GM12878 (cell line): ENCODE results near the gene DMKN. TPM values are rescaled to one million over a fixed set of nuclear protein-coding genes. Genes with fewer than 3 reads are reported as not detected.

Experiments used
- ATAC-seq: fragments of 200-7000 bp; cut with Tn5 transposase; 3 replicates; pipeline ENCODE4 v1.9.1; 2020; ENCODE audit warnings: mild to moderate bottlenecking, moderate library complexity
- BruUV-seq: library from RNA; stranded (reverse); fragments of 400-500 nt; replicated peaks from 2 replicates; lab custom pipeline; 2021; lab: Mats Ljungman, UMichigan
- CTCF ChIA-PET: fragments of 300-600 bp; sonication (Branson Sonifier 250); formaldehyde crosslinking; extraction: SDS; loops from one replicate; lab custom pipeline; 2021; ENCODE audit warnings: inconsistent platforms; lab: Yijun Ruan, JAX
- POLR2A ChIA-PET: fragments of 350-600 bp; formaldehyde crosslinking; extraction: SDS; loops from one replicate; lab custom pipeline; 2021; ENCODE audit warnings: inconsistent platforms; lab: Charles Lee
- RAD21 ChIA-PET: fragments of 300-600 bp; sonication (Branson Sonifier 250); formaldehyde crosslinking; loops from one replicate; lab custom pipeline; 2023; ENCODE audit warnings: antibody characterized with exemption; ENCODE audit not compliant: unreplicated experiment; lab: Charles Lee
- SMC1A ChIA-PET: fragments of 300-600 bp; sonication (Branson Sonifier 250); formaldehyde crosslinking; loops from one replicate; lab custom pipeline; 2023; ENCODE audit not compliant: unreplicated experiment, uncharacterized antibody; lab: Charles Lee
- DNase-seq: peaks from one replicate; pipeline ENCODE4 v3.0.0-alpha.2; 2011; ENCODE audit warnings: low read depth, low spot score
- FAIRE-seq: peaks from 3 replicates; lab custom pipeline; 2011; peaks lifted over from hg19 to GRCh38; lab: Jason Lieb, UNC
- H2AFZ ChIP-seq: 2 replicates; pipeline ENCODE4 v1.6.0; 2011; ENCODE audit warnings: low read depth, low read length, control low read depth; ENCODE audit not compliant: control insufficient read depth
- H3K27ac ChIP-seq: 2 replicates; pipeline ENCODE4 v1.5.1; 2011; ENCODE audit warnings: control low read depth; ENCODE audit not compliant: control insufficient read depth, insufficient read depth
- H3K27me3 ChIP-seq, 2 experiments: replicated peaks in 1 of 2; 2 replicates each; pipeline versions ENCODE4 v1.6.0 to v1.6.1; 2011; ENCODE audit warnings: low read length in 1 of 2; ENCODE audit not compliant: control insufficient read depth in 2 of 2, insufficient read depth in 2 of 2
- H3K36me3 ChIP-seq, 2 experiments: 2 replicates each; pipeline ENCODE4 v1.5.1; 2011; ENCODE audit warnings: low read length in 1 of 2; ENCODE audit not compliant: control insufficient read depth in 2 of 2, insufficient read depth in 2 of 2
- H3K4me1 ChIP-seq: 2 replicates; pipeline ENCODE4 v1.6.1; 2011; ENCODE audit warnings: mild to moderate bottlenecking, low read length, moderate library complexity, mixed read lengths; ENCODE audit not compliant: control insufficient read depth, insufficient read depth
- H3K4me2 ChIP-seq: 2 replicates; pipeline ENCODE4 v1.6.0; 2011; ENCODE audit warnings: control low read depth; ENCODE audit not compliant: control insufficient read depth, insufficient read depth
- H3K4me3 ChIP-seq: fragments of 200-600 bp; sonication (generic); 2 replicates; pipeline ENCODE4 v1.5.1; 2016
- H3K79me2 ChIP-seq: 2 replicates; pipeline ENCODE4 v1.6.0; 2011; ENCODE audit warnings: low read length; ENCODE audit not compliant: control insufficient read depth, insufficient read depth
- H3K9ac ChIP-seq: 2 replicates; pipeline ENCODE4 v1.8.0; 2011; ENCODE audit warnings: low read length, control low read depth, mixed read lengths; ENCODE audit not compliant: control insufficient read depth, insufficient read depth
- H3K9me3 ChIP-seq: replicated peaks from 3 replicates; pipeline ENCODE4 v1.5.1; 2011; ENCODE audit warnings: mild to moderate bottlenecking, low read length; ENCODE audit not compliant: control insufficient read depth, insufficient read depth
- H4K20me1 ChIP-seq: 2 replicates; pipeline ENCODE4 v1.6.0; 2011; ENCODE audit not compliant: control insufficient read depth, insufficient read depth
- CHD1 ChIP-seq: IDR thresholded peaks from 2 replicates; pipeline ENCODE4 v1.6.1; 2012; ENCODE audit warnings: low read depth, low read length, improper control_type of control experiment
- DPF2 ChIP-seq: fragments of 450-650 bp; IDR thresholded peaks from 2 replicates; pipeline ENCODE4 v1.6.1; 2017; ENCODE audit warnings: mild to moderate bottlenecking
- EGR1 ChIP-seq, 2 experiments: IDR thresholded peaks; 1 replicate in 1 of 2; 2 replicates in 1 of 2; pipeline ENCODE4 v1.6.1; 2011 to 2012; ENCODE audit warnings: low read depth in 2 of 2, low read length in 2 of 2, borderline replicate concordance in 1 of 2, mild to moderate bottlenecking in 1 of 2, moderate library complexity in 1 of 2
- ETV6 ChIP-seq, 2 experiments: fragments of 450-650 bp in 1 of 2; IDR thresholded peaks in 1 of 2; conservative IDR thresholded peaks in 1 of 2; 2 replicates each; pipeline ENCODE4 v1.6.1; 2014; ENCODE audit warnings: antibody characterized with exemption in 1 of 2, borderline replicate concordance in 1 of 2, low read depth in 1 of 2, mild to moderate bottlenecking in 1 of 2, moderate library complexity in 1 of 2
- FOXK2 ChIP-seq: fragments of 450-650 bp; IDR thresholded peaks from 2 replicates; pipeline ENCODE4 v1.6.1; 2017; ENCODE audit warnings: mild to moderate bottlenecking, moderate library complexity
- JUNB ChIP-seq: IDR thresholded peaks from 2 replicates; pipeline ENCODE4 v1.6.1; 2016; ENCODE audit warnings: antibody characterized with exemption, mild to moderate bottlenecking
- KDM1A ChIP-seq: fragments of 200-600 bp; sonication (generic); IDR thresholded peaks from 2 replicates; pipeline ENCODE4 v1.6.1; 2016; ENCODE audit warnings: borderline replicate concordance
- MTA3 ChIP-seq: IDR thresholded peaks from 2 replicates; pipeline ENCODE4 v1.6.1; 2012; ENCODE audit warnings: low read length, inconsistent platforms, borderline replicate concordance
- NFXL1 ChIP-seq: fragments of 450-650 bp; IDR thresholded peaks from 2 replicates; pipeline ENCODE4 v1.6.1; 2017; ENCODE audit warnings: antibody characterized with exemption, mild to moderate bottlenecking, borderline replicate concordance
- NR2F1 ChIP-seq: fragments of 450-650 bp; conservative IDR thresholded peaks from 2 replicates; pipeline ENCODE4 v1.6.1; 2017; ENCODE audit warnings: mild to moderate bottlenecking
- POLR2AphosphoS5 ChIP-seq: IDR thresholded peaks from 2 replicates; pipeline ENCODE4 v1.6.1; 2011; ENCODE audit warnings: mild to moderate bottlenecking, low read length, inconsistent platforms
- RAD21 ChIP-seq: IDR thresholded peaks from 2 replicates; pipeline ENCODE4 v1.6.1; 2011; ENCODE audit warnings: mild to moderate bottlenecking, low read depth, low read length, moderate library complexity; ENCODE audit not compliant: insufficient read depth
- SMC3 ChIP-seq: IDR thresholded peaks from 2 replicates; pipeline ENCODE4 v1.6.1; 2011; ENCODE audit warnings: low read length, improper control_type of control experiment, borderline replicate concordance
- SP1 ChIP-seq: IDR thresholded peaks from one replicate; pipeline ENCODE4 v1.6.1; 2011; ENCODE audit warnings: low read depth, low read length
- SUPT20H ChIP-seq: IDR thresholded peaks from 2 replicates; pipeline ENCODE4 v1.6.1; 2011; ENCODE audit warnings: low read depth, mild to moderate bottlenecking, low read length, moderate library complexity, borderline replicate concordance; ENCODE audit not compliant: control insufficient read depth
- TCF7 ChIP-seq: IDR thresholded peaks from 2 replicates; pipeline ENCODE4 v1.6.1; 2014; ENCODE audit warnings: antibody characterized with exemption, borderline replicate concordance
- ZSCAN29 ChIP-seq: fragments of 450-650 bp; IDR thresholded peaks from 2 replicates; pipeline ENCODE4 v1.6.1; 2017; ENCODE audit warnings: mild to moderate bottlenecking, moderate library complexity
- WGBS: methylation state at CpG from one replicate; pipeline ENCODE4 v1.1.6; 2016; ENCODE audit warnings: low lambda C conversion rate; ENCODE audit not compliant: insufficient replicate concordance, insufficient coverage; ENCODE audit errors: missing lambda C conversion rate; 5-methylcytosine and 5-hydroxymethylcytosine counted together
- in situ Hi-C: fragments of 300-500 bp; cut with MboI; formaldehyde crosslinking; loops from 9 replicates; pipeline ENCODE4 v1.14.3; 2018; ENCODE audit warnings: mixed read lengths
- intact Hi-C: fragments of 100-400 bp; cut with micrococcal nuclease; formaldehyde crosslinking; loops from one replicate; pipeline ENCODE4 v1.14.2; 2022; ENCODE audit not compliant: unreplicated experiment
- polyA plus RNA-seq, 11 experiments: library from polyadenylated mRNA; depleted of rRNA in 4 of 11; unstranded in 6 of 11; stranded (reverse) in 5 of 11; fragments of >200 nt; fragmentation: Nextera tagmentation in 4 of 11; fragmentation: Illumina TruSeq in 1 of 11; extraction: Ambion mirVana in 4 of 11; extraction: Trizol in 1 of 11; gene quantifications; 1 replicate in 1 of 11; 2 replicates in 10 of 11; pipeline versions ENCODE4 v1.2.1 to v1.2.3, GENCODE V29; 2011 to 2016; ENCODE audit warnings: inconsistent platforms in 2 of 11, missing spikeins in 2 of 11, low read depth in 1 of 11
- total RNA-seq, 4 experiments: library from RNA; depleted of rRNA in 3 of 4; stranded (reverse); fragments of >200 nt in 3 of 4; fragmentation: Illumina TruSeq in 1 of 4; extraction: Trizol in 1 of 4; gene quantifications; 2 replicates each; pipeline versions ENCODE4 v1.2.1 to v1.2.3, GENCODE V29; 2013 to 2021
- TF ChIP-seq, protein P1 (sequence below): fragments of 450-650 bp; IDR thresholded peaks from 2 replicates; pipeline ENCODE4 v1.6.1; 2018; ENCODE audit warnings: borderline replicate concordance, mild to moderate bottlenecking; ENCODE audit not compliant: partially characterized antibody
- TF ChIP-seq, protein P2 (sequence below): fragments of 450-650 bp; IDR thresholded peaks from 2 replicates; pipeline ENCODE4 v1.6.1; 2014; ENCODE audit warnings: mild to moderate bottlenecking
- TF ChIP-seq, protein P3 (sequence below): IDR thresholded peaks from 2 replicates; pipeline ENCODE4 v1.6.1; 2011; ENCODE audit warnings: borderline replicate concordance, low read depth, mild to moderate bottlenecking, moderate library complexity, mixed read lengths, low read length; ENCODE audit not compliant: insufficient read depth; ENCODE audit errors: extremely low read length

Gene DMKN
- total and polyA plus RNA-seq, 10 of the 15 experiments (the other 5 are each of a cell fraction or from before 2014, with no cell fraction given) = 36.4 to 114 (median 58.6) TPM

DNA sequence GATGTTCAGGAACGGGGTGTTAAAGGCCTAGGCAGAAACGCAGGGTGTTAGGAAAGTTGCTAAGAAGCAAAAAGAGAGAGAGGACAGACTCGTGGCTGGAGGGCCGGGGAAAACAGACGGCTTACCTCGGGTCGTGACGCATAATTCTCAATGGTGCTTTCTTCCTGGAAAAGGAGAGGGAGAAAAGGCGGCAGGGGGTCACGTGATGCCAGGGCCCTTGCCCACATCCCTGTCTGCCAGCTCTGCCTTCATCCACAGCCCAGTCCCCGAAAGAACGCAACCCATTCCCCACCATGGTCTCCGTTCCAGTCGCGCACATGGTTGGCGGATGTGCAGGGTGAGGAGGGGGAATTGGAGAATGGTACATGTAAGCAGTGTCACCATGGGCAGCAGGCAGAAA lies 24.8 kb downstream of the DMKN start:
- RAD21 ChIA-PET = interaction anchor here (1.0 kb wide), 1 partner anchor 135 kb away, joined by 3 read pairs; no protein-coding TSS in a partner anchor
- Histone ChIP-seq H3K9me3 (no peaks in the 10 kb centered on the region), H3K36me3 (no peaks in the 10 kb centered on the region), H3K4me3 (no peak overlapping the region), H3K4me1 (peaks cover 14% of the 10 kb centered on the region), H2AFZ (no peak overlapping the region), H3K79me2 (no peaks in the 10 kb centered on the region), H3K27me3 (peaks cover 0 to 2% of the 10 kb centered on the region in 2 experiments; a peak in 1 of 4 replicates), H3K9ac (no peak overlapping the region), H3K27ac (no peak overlapping the region), H4K20me1 (no peaks in the 10 kb centered on the region)
- POLR2A ChIA-PET = no interaction called here
- 73% methylated on average over 16 of the region's 16 CpGs for WGBS
- FAIRE-seq (no peak), ATAC-seq (no peak), DNase-seq (no peak)
- SMC1A ChIA-PET = interaction anchor here (4.0 kb wide), 1 partner anchor 19 kb away, joined by 14 read pairs; no protein-coding TSS in a partner anchor
- no TSS peak for BruUV-seq
- CTCF ChIA-PET = interaction anchor here (0.9 to 2.8 kb wide), 4 partner anchors 11 to 136 kb away, joined by 4 to 9 read pairs (median 6); no protein-coding TSS in a partner anchor
- intact Hi-C loops (no loop called here), in situ Hi-C loops (no loop called here)
- no peak for TF ChIP-seq MTA3
- TF ChIP-seq, protein P1, sequence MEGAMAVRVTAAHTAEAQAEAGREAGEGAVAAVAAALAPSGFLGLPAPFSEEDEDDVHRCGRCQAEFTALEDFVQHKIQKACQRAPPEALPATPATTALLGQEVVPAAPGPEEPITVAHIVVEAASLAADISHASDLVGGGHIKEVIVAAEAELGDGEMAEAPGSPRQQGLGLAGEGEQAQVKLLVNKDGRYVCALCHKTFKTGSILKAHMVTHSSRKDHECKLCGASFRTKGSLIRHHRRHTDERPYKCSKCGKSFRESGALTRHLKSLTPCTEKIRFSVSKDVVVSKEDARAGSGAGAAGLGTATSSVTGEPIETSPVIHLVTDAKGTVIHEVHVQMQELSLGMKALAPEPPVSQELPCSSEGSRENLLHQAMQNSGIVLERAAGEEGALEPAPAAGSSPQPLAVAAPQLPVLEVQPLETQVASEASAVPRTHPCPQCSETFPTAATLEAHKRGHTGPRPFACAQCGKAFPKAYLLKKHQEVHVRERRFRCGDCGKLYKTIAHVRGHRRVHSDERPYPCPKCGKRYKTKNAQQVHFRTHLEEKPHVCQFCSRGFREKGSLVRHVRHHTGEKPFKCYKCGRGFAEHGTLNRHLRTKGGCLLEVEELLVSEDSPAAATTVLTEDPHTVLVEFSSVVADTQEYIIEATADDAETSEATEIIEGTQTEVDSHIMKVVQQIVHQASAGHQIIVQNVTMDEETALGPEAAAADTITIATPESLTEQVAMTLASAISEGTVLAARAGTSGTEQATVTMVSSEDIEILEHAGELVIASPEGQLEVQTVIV = no peak
- TF ChIP-seq SP1 = no peak
- no peak for TF ChIP-seq NR2F1
- no peak for TF ChIP-seq EGR1 (IDR thresholded peaks at IDR 0.05; ENCODE audit: borderline replicate concordance in 1 of 2, low read depth in 2 of 2, low read length in 2 of 2)
- no peak for TF ChIP-seq TCF7
- TF ChIP-seq NFXL1 = no peak
- TF ChIP-seq KDM1A = no peak
- no peak for TF ChIP-seq JUNB
- TF ChIP-seq CHD1 = no peak
- no peak for TF ChIP-seq SUPT20H
- TF ChIP-seq SMC3 = no peak
- TF ChIP-seq FOXK2 = no peak
- TF ChIP-seq POLR2AphosphoS5 = no peak
- TF ChIP-seq, protein P2, sequence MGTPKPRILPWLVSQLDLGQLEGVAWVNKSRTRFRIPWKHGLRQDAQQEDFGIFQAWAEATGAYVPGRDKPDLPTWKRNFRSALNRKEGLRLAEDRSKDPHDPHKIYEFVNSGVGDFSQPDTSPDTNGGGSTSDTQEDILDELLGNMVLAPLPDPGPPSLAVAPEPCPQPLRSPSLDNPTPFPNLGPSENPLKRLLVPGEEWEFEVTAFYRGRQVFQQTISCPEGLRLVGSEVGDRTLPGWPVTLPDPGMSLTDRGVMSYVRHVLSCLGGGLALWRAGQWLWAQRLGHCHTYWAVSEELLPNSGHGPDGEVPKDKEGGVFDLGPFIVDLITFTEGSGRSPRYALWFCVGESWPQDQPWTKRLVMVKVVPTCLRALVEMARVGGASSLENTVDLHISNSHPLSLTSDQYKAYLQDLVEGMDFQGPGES = no peak
- TF ChIP-seq ETV6 (conservative IDR thresholded peaks at IDR 0.05 in 1 of 2, IDR thresholded peaks at IDR 0.05 in 1 of 2; ENCODE audit: borderline replicate concordance in 1 of 2, low read depth in 1 of 2) = no peak
- no peak for TF ChIP-seq ZSCAN29
- no peak for TF ChIP-seq DPF2
- TF ChIP-seq, protein P3, sequence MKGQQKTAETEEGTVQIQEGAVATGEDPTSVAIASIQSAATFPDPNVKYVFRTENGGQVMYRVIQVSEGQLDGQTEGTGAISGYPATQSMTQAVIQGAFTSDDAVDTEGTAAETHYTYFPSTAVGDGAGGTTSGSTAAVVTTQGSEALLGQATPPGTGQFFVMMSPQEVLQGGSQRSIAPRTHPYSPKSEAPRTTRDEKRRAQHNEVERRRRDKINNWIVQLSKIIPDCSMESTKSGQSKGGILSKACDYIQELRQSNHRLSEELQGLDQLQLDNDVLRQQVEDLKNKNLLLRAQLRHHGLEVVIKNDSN = no peak
- TF ChIP-seq RAD21 = no peak
- TF ChIP-seq, all 136 proteins: peak for 0
- H3K4me2 ChIP-seq = no peak overlapping the region
